HEK293 (cell line): ENCODE results near the gene APEX1.

Experiments used
- CTCF ChIP-seq: fragments of 450-650 bp; formaldehyde crosslinking; IDR thresholded peaks from 2 replicates; pipeline ENCODE4 v1.5.1; 2016; ENCODE audit warnings: missing biosample characterization, missing genetic modification characterization
- EGR2 ChIP-seq: fragments of 450-650 bp; formaldehyde crosslinking; IDR thresholded peaks from 2 replicates; pipeline ENCODE4 v1.5.1; 2016; ENCODE audit warnings: low read depth, missing biosample characterization, missing genetic modification characterization
- ELK4 ChIP-seq: IDR thresholded peaks from 2 replicates; pipeline ENCODE4 v1.6.1; 2011; ENCODE audit warnings: mild to moderate bottlenecking, low read depth, low read length, borderline replicate concordance
- GFI1B ChIP-seq: fragments of 450-650 bp; formaldehyde crosslinking; IDR thresholded peaks from 2 replicates; pipeline ENCODE4 v1.5.1; 2016; ENCODE audit warnings: missing biosample characterization, missing genetic modification characterization
- GLIS2 ChIP-seq: fragments of 450-650 bp; formaldehyde crosslinking; IDR thresholded peaks from 2 replicates; pipeline ENCODE4 v1.5.1; 2016; ENCODE audit warnings: missing biosample characterization, missing genetic modification characterization
- HIC1 ChIP-seq: fragments of 450-650 bp; formaldehyde crosslinking; IDR thresholded peaks from 2 replicates; pipeline ENCODE4 v1.5.1; 2016; ENCODE audit warnings: missing biosample characterization, missing genetic modification characterization
- IKZF3 ChIP-seq: fragments of 450-650 bp; IDR thresholded peaks from 2 replicates; pipeline ENCODE4 v1.5.0; 2018; ENCODE audit warnings: missing biosample characterization, mild to moderate bottlenecking, missing genetic modification characterization, moderate library complexity
- INSM2 ChIP-seq: fragments of 450-650 bp; formaldehyde crosslinking; IDR thresholded peaks from 2 replicates; pipeline ENCODE4 v1.5.1; 2016; ENCODE audit warnings: missing biosample characterization, missing genetic modification characterization
- KLF7 ChIP-seq: fragments of 450-650 bp; formaldehyde crosslinking; IDR thresholded peaks from 2 replicates; pipeline ENCODE4 v1.5.1; 2016; ENCODE audit warnings: missing biosample characterization, missing genetic modification characterization, borderline replicate concordance
- MZF1 ChIP-seq: fragments of 450-650 bp; formaldehyde crosslinking; IDR thresholded peaks from 2 replicates; pipeline ENCODE4 v1.5.1; 2017; ENCODE audit warnings: missing biosample characterization, missing genetic modification characterization, borderline replicate concordance
- OSR2 ChIP-seq: fragments of 450-650 bp; formaldehyde crosslinking; IDR thresholded peaks from 2 replicates; pipeline ENCODE4 v1.5.1; 2016; ENCODE audit warnings: missing biosample characterization, missing genetic modification characterization
- PRDM1 ChIP-seq: fragments of 450-650 bp; formaldehyde crosslinking; IDR thresholded peaks from 2 replicates; pipeline ENCODE4; 2016; ENCODE audit warnings: missing biosample characterization, missing genetic modification characterization
- SCRT1 ChIP-seq: fragments of 450-650 bp; formaldehyde crosslinking; IDR thresholded peaks from 2 replicates; pipeline ENCODE4 v1.5.1; 2016; ENCODE audit warnings: missing biosample characterization, missing genetic modification characterization, borderline replicate concordance
- TSHZ1 ChIP-seq: fragments of 450-650 bp; formaldehyde crosslinking; IDR thresholded peaks from 2 replicates; pipeline ENCODE4 v1.5.1; 2016; ENCODE audit warnings: missing biosample characterization, missing genetic modification characterization, borderline replicate concordance
- WT1 ChIP-seq: fragments of 450-650 bp; formaldehyde crosslinking; IDR thresholded peaks from 2 replicates; pipeline ENCODE4 v1.5.1; 2016; ENCODE audit warnings: missing biosample characterization, missing genetic modification characterization
- ZBTB44 ChIP-seq: fragments of 450-650 bp; IDR thresholded peaks from 2 replicates; pipeline ENCODE4 v1.5.1; 2018; ENCODE audit warnings: missing biosample characterization, mild to moderate bottlenecking, missing genetic modification characterization
- ZEB2 ChIP-seq: fragments of 450-650 bp; formaldehyde crosslinking; IDR thresholded peaks from 2 replicates; pipeline ENCODE4 v1.5.1; 2016; ENCODE audit warnings: missing biosample characterization, missing genetic modification characterization
- ZNF18 ChIP-seq: fragments of 450-650 bp; formaldehyde crosslinking; IDR thresholded peaks from 2 replicates; pipeline ENCODE4 v1.5.1; 2016; ENCODE audit warnings: missing biosample characterization, missing genetic modification characterization
- ZNF19 ChIP-seq: fragments of 450-650 bp; formaldehyde crosslinking; IDR thresholded peaks from 2 replicates; pipeline ENCODE4; 2016; ENCODE audit warnings: missing biosample characterization, missing genetic modification characterization, low read depth
- ZNF24 ChIP-seq: fragments of 450-650 bp; formaldehyde crosslinking; IDR thresholded peaks from 2 replicates; pipeline ENCODE4 v1.5.1; 2016; ENCODE audit warnings: missing biosample characterization, missing genetic modification characterization
- ZNF350 ChIP-seq: fragments of 450-650 bp; formaldehyde crosslinking; IDR thresholded peaks from 2 replicates; pipeline ENCODE4 v1.5.0; 2017; ENCODE audit warnings: missing biosample characterization, mild to moderate bottlenecking, missing genetic modification characterization
- ZNF544 ChIP-seq: fragments of 450-650 bp; formaldehyde crosslinking; IDR thresholded peaks from 2 replicates; pipeline ENCODE4 v1.5.0; 2017; ENCODE audit warnings: missing biosample characterization, missing genetic modification characterization
- ZNF654 ChIP-seq: fragments of 450-650 bp; formaldehyde crosslinking; IDR thresholded peaks from 2 replicates; pipeline ENCODE4 v1.5.1; 2016; ENCODE audit warnings: low read depth, missing biosample characterization, missing genetic modification characterization
- ZNF76 ChIP-seq: fragments of 450-650 bp; formaldehyde crosslinking; IDR thresholded peaks from 2 replicates; pipeline ENCODE4; 2016; ENCODE audit warnings: low read depth, missing biosample characterization, missing genetic modification characterization, borderline replicate concordance

APEX1 gene

GRCh38 chr14:20412876-20413743 is 41.9 kb upstream of the APEX1 start, which contains the start of gene TEP1 (continued):
- TF ChIP-seq TSHZ1 (tag by site-specific recombination), result no peak
- no peak for TF ChIP-seq ELK4
- no peak for TF ChIP-seq ZBTB44 (tag by site-specific recombination)
- TF ChIP-seq ZNF24 (tag by site-specific recombination), result peak; percentile 77; the same call in 1 of the 2 replicates
- no peak for TF ChIP-seq ZNF544 (tag by site-specific recombination)
- TF ChIP-seq INSM2 (tag by site-specific recombination), result 0 out of 2 replicates have a peak, but pooled peaks have one; percentile 13
- peak; percentile 88 for TF ChIP-seq ZEB2 (tag by site-specific recombination)
- 0 out of 2 replicates have a peak, but pooled peaks have one; percentile 27 for TF ChIP-seq ZNF76 (tag by site-specific recombination)
- TF ChIP-seq SCRT1, result no peak
- peak; percentile 81 for TF ChIP-seq HIC1 (tag by site-specific recombination)
- 0 out of 2 replicates have a peak, but pooled peaks have one; percentile 40 for TF ChIP-seq EGR2 (tag by site-specific recombination)
- peak; percentile 70 for TF ChIP-seq KLF7 (tag by site-specific recombination)
- no peak for TF ChIP-seq CTCF
- TF ChIP-seq IKZF3 (tag by site-specific recombination), result peak; percentile 92
- 0 out of 2 replicates have a peak, but pooled peaks have one; percentile 17 for TF ChIP-seq OSR2
- peak; percentile 78 for TF ChIP-seq GLIS2 (tag by site-specific recombination)
- TF ChIP-seq WT1 (tag by site-specific recombination), result peak; percentile 94
- TF ChIP-seq ZNF654 (tag by site-specific recombination), result no peak; the same call in 1 of the 2 replicates
- TF ChIP-seq ZNF18 (tag by site-specific recombination), result peak; percentile 33; the same call in 1 of the 2 replicates
- peak; percentile 100 for TF ChIP-seq MZF1
- peak; percentile 88 for TF ChIP-seq PRDM1 (tag by site-specific recombination)
- no peak for TF ChIP-seq GFI1B (tag by site-specific recombination)
- no peak for TF ChIP-seq ZNF19 (tag by site-specific recombination)
- no peak for TF ChIP-seq ZNF350
